Spleen (tissue), 7 donors: ENCODE results near the gene OPCML.

ENCODE experiments used
- POLR2A ChIP-seq, 3 donors: fragments of 450-650 bp; IDR thresholded peaks; one replicate each; pipeline ENCODE4 v1.5.1; 2017; ENCODE audit warnings: antibody characterized with exemption in 3 of 3, mild to moderate bottlenecking in 1 of 3
- TF ChIP-seq, protein P1 (sequence below), 11 experiments: fragments of 200-600 bp in 7 of 11; fragments of 450-650 bp in 4 of 11; sonication (generic) in 4 of 11; IDR thresholded peaks in 8 of 11; conservative IDR thresholded peaks in 3 of 11; 1 replicate in 7 of 11; 2 replicates in 4 of 11; pipeline versions ENCODE4 v1.4.0 to v1.8.0; 2016 to 2021; ENCODE audit warnings: antibody characterized with exemption in 11 of 11, inconsistent platforms in 4 of 11, mild to moderate bottlenecking in 1 of 11
- donor health status: DM: no; HTN: no; CAD: no; lungs with moderate emphysema.
- donor health status: DM: no; HTN: no; CAD: no.
- donor health status: DM: no; HTN: no; CAD: no.

DNA sequence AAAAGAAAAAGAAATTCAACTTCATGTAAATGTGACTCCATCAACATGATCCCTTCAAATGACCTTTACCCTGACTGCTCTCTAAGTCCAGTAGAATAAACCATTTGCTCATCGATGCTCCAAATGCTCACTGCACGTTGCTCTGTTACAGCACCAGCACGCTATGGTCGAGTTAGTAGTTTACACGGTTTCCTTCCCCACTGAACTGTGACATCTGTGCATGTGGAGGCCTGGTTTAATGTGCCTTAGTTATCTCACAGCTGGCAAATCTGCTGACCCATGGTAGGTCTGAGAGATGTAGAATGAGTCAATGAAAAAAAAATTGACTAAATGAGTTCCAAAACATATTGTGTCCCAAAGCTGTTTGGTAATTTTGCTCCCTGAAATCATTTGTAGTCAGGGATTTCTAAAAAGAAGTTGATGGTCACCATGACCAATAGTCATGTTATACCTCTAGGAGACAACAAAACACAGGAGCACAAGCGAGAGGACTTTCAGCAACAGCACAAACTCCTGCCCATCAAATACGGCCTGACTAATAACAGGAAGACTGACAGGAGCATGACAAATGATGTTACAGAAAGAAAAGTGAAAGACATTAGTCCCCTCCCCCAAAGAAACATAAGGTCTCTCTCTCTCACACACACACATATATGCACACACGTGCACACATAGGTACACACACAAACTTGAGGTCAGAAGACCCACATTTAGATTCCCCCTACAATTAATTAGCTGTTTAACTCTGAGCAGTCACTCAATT is 624.5 kb downstream of the OPCML start:
- TF ChIP-seq POLR2A (IDR thresholded peaks at IDR 0.05) = no peak
- TF ChIP-seq, protein P1, sequence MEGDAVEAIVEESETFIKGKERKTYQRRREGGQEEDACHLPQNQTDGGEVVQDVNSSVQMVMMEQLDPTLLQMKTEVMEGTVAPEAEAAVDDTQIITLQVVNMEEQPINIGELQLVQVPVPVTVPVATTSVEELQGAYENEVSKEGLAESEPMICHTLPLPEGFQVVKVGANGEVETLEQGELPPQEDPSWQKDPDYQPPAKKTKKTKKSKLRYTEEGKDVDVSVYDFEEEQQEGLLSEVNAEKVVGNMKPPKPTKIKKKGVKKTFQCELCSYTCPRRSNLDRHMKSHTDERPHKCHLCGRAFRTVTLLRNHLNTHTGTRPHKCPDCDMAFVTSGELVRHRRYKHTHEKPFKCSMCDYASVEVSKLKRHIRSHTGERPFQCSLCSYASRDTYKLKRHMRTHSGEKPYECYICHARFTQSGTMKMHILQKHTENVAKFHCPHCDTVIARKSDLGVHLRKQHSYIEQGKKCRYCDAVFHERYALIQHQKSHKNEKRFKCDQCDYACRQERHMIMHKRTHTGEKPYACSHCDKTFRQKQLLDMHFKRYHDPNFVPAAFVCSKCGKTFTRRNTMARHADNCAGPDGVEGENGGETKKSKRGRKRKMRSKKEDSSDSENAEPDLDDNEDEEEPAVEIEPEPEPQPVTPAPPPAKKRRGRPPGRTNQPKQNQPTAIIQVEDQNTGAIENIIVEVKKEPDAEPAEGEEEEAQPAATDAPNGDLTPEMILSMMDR (IDR thresholded peaks at IDR 0.05 in 8 of 11, conservative IDR thresholded peaks at IDR 0.05 in 3 of 11) = no peak
